Activated T-helper 17 cell treated with anti-CD3 and anti-CD28 coated beads, Interleukin-2, amount 50 U/mL, for 72 hours (primary cell): Measurements from ENCODE around the gene GHITM. TPM values are rescaled to one million over a fixed set of nuclear protein-coding genes. Genes with fewer than 3 reads are reported as not detected.
"Not testable (repeated sequence)": the region's sequence is repeated elsewhere in the genome, so short reads cannot be mapped to it uniquely, and the experiment has no call there.

Experiments
- ATAC-seq: fragments of 150-1000 bp; cut with Tn5 transposase; replicated peaks from 2 replicates; pipeline ENCODE4 v1.10.0; 2021; ENCODE audit warnings: mild to moderate bottlenecking, moderate library complexity
- H3K27ac Mint-ChIP-seq: one replicate; pipeline ENCODE4 v1.8.0; 2022; ENCODE audit warnings: mixed read lengths
- H3K27me3 Mint-ChIP-seq: one replicate; pipeline ENCODE4 v1.8.0; 2022; ENCODE audit warnings: mixed read lengths
- H3K36me3 Mint-ChIP-seq: one replicate; pipeline ENCODE4 v1.8.0; 2022; ENCODE audit warnings: low read depth, mild to moderate bottlenecking, mixed read lengths
- H3K4me1 Mint-ChIP-seq: one replicate; pipeline ENCODE4 v1.8.0; 2022; ENCODE audit warnings: mixed read lengths
- H3K4me3 Mint-ChIP-seq: one replicate; pipeline ENCODE4 v1.8.0; 2022; ENCODE audit warnings: mild to moderate bottlenecking, mixed read lengths
- H3K9me3 Mint-ChIP-seq: one replicate; pipeline ENCODE4 v1.8.0; 2022; ENCODE audit warnings: mixed read lengths
- total RNA-seq, 2 donors: library from RNA; stranded (reverse); gene quantifications; one replicate each; pipeline ENCODE4 v1.2.3, GENCODE V29; 2022

Gene GHITM
- total RNA-seq, 2 donors from 2014 or later, result 117 to 179 TPM

DNA sequence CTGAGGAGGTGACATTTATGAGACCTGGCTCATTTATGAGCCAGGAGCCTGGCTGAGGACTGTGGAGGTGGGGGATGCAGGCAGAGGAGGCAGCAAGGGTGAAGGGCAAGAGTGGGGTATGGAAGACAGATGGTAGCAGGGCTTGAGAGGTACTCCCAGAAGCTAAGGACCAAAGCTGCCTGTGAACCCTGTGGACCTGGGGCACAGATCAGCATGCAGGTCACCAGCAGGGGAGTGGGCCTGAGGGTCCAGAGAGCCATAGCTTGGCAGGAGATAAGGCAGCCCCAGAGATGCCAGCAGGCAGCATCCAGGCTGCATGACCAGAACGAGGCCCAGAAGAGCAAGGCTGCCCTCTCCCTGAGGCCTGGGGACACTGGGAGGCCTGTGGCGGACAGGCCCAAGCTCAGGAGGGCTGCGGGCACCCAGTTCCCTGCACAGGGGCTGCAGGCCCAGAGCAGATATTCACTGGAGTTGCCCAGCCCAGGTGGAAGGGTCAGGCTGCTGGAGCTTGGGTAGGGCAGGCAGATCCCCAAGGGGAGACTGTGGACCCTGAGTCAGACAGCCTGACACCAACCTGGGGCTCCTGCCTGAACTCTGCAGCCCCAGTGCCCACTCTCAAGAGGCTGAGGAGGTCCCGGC, 37.6 kb downstream of the GHITM start:
- no peak for ATAC-seq
- Mint-ChIP-seq H3K27me3 (no peaks in the 10 kb centered on the region), H3K27ac (peak overlapping the region; percentile 84), H3K36me3 (no peaks in the 10 kb centered on the region), H3K4me3 (no peak overlapping the region), H3K9me3 (no peaks in the 10 kb centered on the region), H3K4me1 (peaks cover 5% of the 10 kb centered on the region)

DNA sequence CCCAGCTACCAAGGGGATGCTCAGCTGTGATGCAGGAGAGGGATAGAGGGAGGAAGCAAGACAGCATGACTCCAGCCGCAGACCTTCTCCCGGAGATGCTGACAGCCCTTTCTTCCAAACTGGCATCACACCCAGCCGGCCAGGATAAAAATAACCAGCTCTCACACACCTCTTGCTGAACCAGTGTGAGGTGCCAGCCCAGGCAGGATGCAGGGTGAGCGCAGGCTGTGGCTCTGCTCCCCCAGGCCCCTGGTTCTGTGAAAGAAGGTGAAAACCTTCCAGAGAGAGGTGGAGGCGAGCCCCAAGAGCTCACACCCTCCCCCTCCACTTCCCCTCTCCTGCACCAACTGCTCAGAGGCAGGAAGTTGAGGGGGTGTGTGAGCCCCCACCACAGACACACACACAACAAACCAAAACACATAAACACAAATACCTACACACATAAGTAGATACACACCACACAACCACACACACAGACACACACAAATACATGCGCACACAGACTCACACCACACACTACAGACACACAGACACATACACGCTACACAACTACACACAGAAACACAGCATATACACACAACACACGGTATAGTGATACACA, 38.3 kb downstream of the GHITM start:
- Mint-ChIP-seq H3K9me3 (no peaks in the 10 kb centered on the region), H3K27ac (no peak overlapping the region), H3K27me3 (no peaks in the 10 kb centered on the region)

DNA sequence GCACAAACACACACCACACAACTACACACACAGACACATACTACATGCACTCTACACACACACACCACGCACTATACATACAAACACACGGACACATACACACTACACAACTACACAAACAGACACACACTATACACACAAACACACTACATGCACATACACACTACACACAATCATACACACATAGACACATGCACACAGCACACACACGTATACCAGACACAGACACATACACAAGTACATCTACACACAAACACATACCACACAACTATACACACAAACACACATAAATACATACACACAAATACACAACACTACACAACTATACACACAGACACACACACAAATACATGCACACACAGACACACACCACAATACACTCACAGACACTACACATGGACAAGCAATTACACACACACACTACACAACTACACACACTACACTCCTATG, 38.9 kb downstream of the GHITM start:
- H3K4me3 Mint-ChIP-seq, result no peak overlapping the region
- H3K27ac Mint-ChIP-seq, result no peak overlapping the region
- no peaks in the 10 kb centered on the region for H3K36me3 Mint-ChIP-seq
- no peaks in the 10 kb centered on the region for H3K27me3 Mint-ChIP-seq
- H3K4me1 Mint-ChIP-seq, result peaks cover 5% of the 10 kb centered on the region
- no peaks in the 10 kb centered on the region for H3K9me3 Mint-ChIP-seq
- no peak for ATAC-seq

More for the DNA sequence above, 38.3 kb downstream of the GHITM start:
- Mint-ChIP-seq H3K4me3 (no peak overlapping the region), H3K4me1 (peaks cover 5% of the 10 kb centered on the region), H3K36me3 (no peaks in the 10 kb centered on the region)
- ATAC-seq, result peak; percentile 60

- H3K9me3 Mint-ChIP-seq, result no peaks in the 10 kb centered on the region
- no peaks in the 10 kb centered on the region for H3K36me3 Mint-ChIP-seq
- ATAC-seq, result peak; percentile 71
- H3K4me3 Mint-ChIP-seq, result no peak overlapping the region
- no peak overlapping the region for H3K27ac Mint-ChIP-seq
- H3K4me1 Mint-ChIP-seq, result peaks cover 5% of the 10 kb centered on the region
- no peaks in the 10 kb centered on the region for H3K27me3 Mint-ChIP-seq
These were observed 39.9 kb downstream of the GHITM start for GRCh38 chr10:84179059-84179710.

DNA sequence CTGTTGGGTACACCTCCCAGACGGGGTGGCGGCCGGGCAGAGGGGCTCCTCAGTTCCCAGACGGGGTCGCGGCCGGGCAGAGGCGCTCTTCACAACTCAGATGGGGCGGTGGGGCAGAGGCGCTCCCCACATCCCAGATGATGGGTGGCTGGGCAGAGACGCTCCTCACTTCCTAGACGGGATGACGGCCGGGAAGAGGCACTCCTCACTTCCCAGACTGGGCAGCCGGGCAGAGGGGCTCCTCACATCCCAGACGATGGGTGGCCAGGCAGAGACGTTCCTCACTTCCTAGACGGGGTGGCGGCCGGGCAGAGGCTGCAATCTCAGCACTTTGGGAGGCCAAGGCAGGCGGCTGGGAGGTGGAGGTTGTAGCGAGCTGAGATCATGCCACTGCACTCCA, 41.1 kb downstream of the GHITM start:
- H3K9me3 Mint-ChIP-seq, H3K36me3 Mint-ChIP-seq, H3K4me1 Mint-ChIP-seq, ATAC-seq, H3K27ac Mint-ChIP-seq, H3K4me3 Mint-ChIP-seq, H3K27me3 Mint-ChIP-seq: not testable (repeated sequence)

GRCh38 chr10:84181631-84182030, 42.3 kb downstream of the GHITM start:
- no peak for ATAC-seq
- Mint-ChIP-seq H3K9me3 (no peaks in the 10 kb centered on the region), H3K4me3 (no peak overlapping the region), H3K27ac (no peak overlapping the region), H3K36me3 (no peaks in the 10 kb centered on the region), H3K4me1 (peaks cover 3% of the 10 kb centered on the region), H3K27me3 (no peaks in the 10 kb centered on the region)

GRCh38 chr10:84184517-84184916, 45.2 kb downstream of the GHITM start:
- H3K27me3 Mint-ChIP-seq, result no peaks in the 10 kb centered on the region
- ATAC-seq, result no peak
- no peaks in the 10 kb centered on the region for H3K4me1 Mint-ChIP-seq
- H3K36me3 Mint-ChIP-seq, result no peaks in the 10 kb centered on the region
- H3K4me3 Mint-ChIP-seq, result no peak overlapping the region
- no peaks in the 10 kb centered on the region for H3K9me3 Mint-ChIP-seq
- H3K27ac Mint-ChIP-seq, result peak overlapping the region; percentile 19

GRCh38 chr10:84185526-84186175, 46.3 kb downstream of the GHITM start:
- no peaks in the 10 kb centered on the region for H3K9me3 Mint-ChIP-seq
- H3K27me3 Mint-ChIP-seq, result no peaks in the 10 kb centered on the region
- H3K4me1 Mint-ChIP-seq, result no peaks in the 10 kb centered on the region
- H3K27ac Mint-ChIP-seq, result no peak overlapping the region
- no peak for ATAC-seq
- no peaks in the 10 kb centered on the region for H3K36me3 Mint-ChIP-seq
- H3K4me3 Mint-ChIP-seq, result no peak overlapping the region

- Mint-ChIP-seq H3K9me3 (no peaks in the 10 kb centered on the region), H3K36me3 (no peaks in the 10 kb centered on the region), H3K27me3 (peaks cover 12% of the 10 kb centered on the region), H3K4me1 (peaks cover 6% of the 10 kb centered on the region), H3K27ac (no peak overlapping the region), H3K4me3 (no peak overlapping the region)
- no peak for ATAC-seq
These were observed 49.5 kb downstream of the GHITM start for GRCh38 chr10:84188815-84189214.

DNA sequence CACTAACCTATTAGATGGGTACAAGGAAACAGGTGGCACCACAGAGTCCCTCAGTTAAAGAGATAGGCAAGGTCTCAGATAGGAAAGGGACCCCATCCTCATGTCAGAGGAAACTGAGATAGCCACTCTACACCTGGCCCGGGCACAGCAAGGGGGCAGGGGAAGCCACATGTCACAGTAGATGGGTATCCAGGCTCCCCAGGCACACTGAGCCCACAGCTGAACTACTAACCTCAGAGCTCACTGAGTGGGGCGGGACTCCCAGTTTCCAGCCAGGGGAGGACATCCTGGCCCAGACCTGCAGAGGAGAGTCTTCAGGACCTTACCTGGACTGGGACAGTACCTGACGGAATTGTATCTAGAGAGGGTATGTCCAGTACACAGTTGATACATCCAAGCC, 51.3 kb downstream of the GHITM start:
- no peak for ATAC-seq
- H3K9me3 Mint-ChIP-seq, result no peaks in the 10 kb centered on the region
- H3K4me3 Mint-ChIP-seq, result no peak overlapping the region
- H3K27ac Mint-ChIP-seq, result no peak overlapping the region
- H3K4me1 Mint-ChIP-seq, result peaks cover 6% of the 10 kb centered on the region
- H3K27me3 Mint-ChIP-seq, result peaks cover 15% of the 10 kb centered on the region
- no peaks in the 10 kb centered on the region for H3K36me3 Mint-ChIP-seq

DNA sequence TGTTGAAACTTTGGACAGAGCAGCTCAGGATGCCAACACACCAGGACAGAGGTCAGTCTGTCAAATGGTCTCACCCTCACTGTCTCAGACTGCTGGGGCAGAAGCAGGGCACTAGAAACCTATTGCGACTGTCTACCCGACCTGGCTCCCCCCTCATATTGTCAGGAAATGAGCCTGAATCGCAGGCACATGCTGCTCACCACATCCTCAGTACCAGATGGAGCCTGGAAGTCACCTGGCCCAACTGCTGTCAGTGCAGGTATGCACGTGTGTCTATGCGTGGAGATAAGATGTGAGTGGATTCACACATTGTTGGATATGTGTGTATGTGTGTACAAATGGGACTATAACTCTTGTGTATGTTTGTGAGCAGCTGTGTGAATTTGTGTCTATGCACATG, 51.8 kb downstream of the GHITM start:
- H3K4me1 Mint-ChIP-seq, result peaks cover 6% of the 10 kb centered on the region
- H3K27ac Mint-ChIP-seq, result no peak overlapping the region
- H3K36me3 Mint-ChIP-seq, result no peaks in the 10 kb centered on the region
- H3K4me3 Mint-ChIP-seq, result no peak overlapping the region
- peaks cover 19% of the 10 kb centered on the region for H3K27me3 Mint-ChIP-seq
- no peaks in the 10 kb centered on the region for H3K9me3 Mint-ChIP-seq
- no peak for ATAC-seq

- Mint-ChIP-seq H3K4me1 (peaks cover 6% of the 10 kb centered on the region), H3K27me3 (peaks cover 33% of the 10 kb centered on the region), H3K36me3 (no peaks in the 10 kb centered on the region), H3K9me3 (no peaks in the 10 kb centered on the region), H3K27ac (no peak overlapping the region), H3K4me3 (no peak overlapping the region)
- no peak for ATAC-seq
These were observed 54.0 kb downstream of the GHITM start for GRCh38 chr10:84193327-84193726.

- Mint-ChIP-seq H3K4me1 (peaks cover 6% of the 10 kb centered on the region), H3K27ac (no peak overlapping the region), H3K4me3 (no peak overlapping the region), H3K36me3 (no peaks in the 10 kb centered on the region), H3K9me3 (no peaks in the 10 kb centered on the region), H3K27me3 (peaks cover 37% of the 10 kb centered on the region)
- no peak for ATAC-seq
These were observed 54.6 kb downstream of the GHITM start for GRCh38 chr10:84193846-84194423.

- H3K9me3 Mint-ChIP-seq, result no peaks in the 10 kb centered on the region
- H3K4me1 Mint-ChIP-seq, result peaks cover 6% of the 10 kb centered on the region
- no peak within 1 kb of the TSS for H3K27ac Mint-ChIP-seq
- no peak within 1 kb of the TSS for H3K4me3 Mint-ChIP-seq
- no peaks in the 10 kb centered on the region for H3K36me3 Mint-ChIP-seq
- peaks cover 37% of the 10 kb centered on the region for H3K27me3 Mint-ChIP-seq
- ATAC-seq, result peak; percentile 72
These were observed 55.2 kb downstream of the GHITM start, which contains the start of gene CDHR1 for GRCh38 chr10:84194424-84195043. Gene CDHR1 (plus strand): TSS chr10:84194537. CDS start chr10:84194761, 224 bp downstream.
